Ishikawa (cell line): ENCODE measurements around the gene LLCFC1.

Experiments used
- CEBPB ChIP-seq: IDR thresholded peaks from 2 replicates; pipeline ENCODE4 v1.6.1; 2012
- CREB1 ChIP-seq: IDR thresholded peaks from 2 replicates; pipeline ENCODE4 v1.6.1; 2012; ENCODE audit warnings: low read depth
- EGR1 ChIP-seq: IDR thresholded peaks from 2 replicates; pipeline ENCODE4 v1.6.1; 2012
- EP300 ChIP-seq: IDR thresholded peaks from 2 replicates; pipeline ENCODE4 v1.6.1; 2012; ENCODE audit warnings: borderline replicate concordance
- FOXM1 ChIP-seq: IDR thresholded peaks from 2 replicates; pipeline ENCODE4 v1.6.1; 2012; ENCODE audit warnings: low read depth, borderline replicate concordance
- MAX ChIP-seq: IDR thresholded peaks from 2 replicates; pipeline ENCODE4 v1.6.1; 2012
- NFIC ChIP-seq: IDR thresholded peaks from 2 replicates; pipeline ENCODE4 v1.6.1; 2012
- RAD21 ChIP-seq: IDR thresholded peaks from 2 replicates; pipeline ENCODE4 v1.6.1; 2012; ENCODE audit warnings: low read depth
- REST ChIP-seq: IDR thresholded peaks from 2 replicates; pipeline ENCODE4 v1.6.1; 2012; ENCODE audit warnings: low read depth, mild to moderate bottlenecking
- TAF1 ChIP-seq: IDR thresholded peaks from 2 replicates; pipeline ENCODE4 v1.6.1; 2012; ENCODE audit warnings: low read depth, mild to moderate bottlenecking
- TCF12 ChIP-seq: IDR thresholded peaks from 2 replicates; pipeline ENCODE4 v1.6.1; 2012; ENCODE audit warnings: low read depth
- TEAD4 ChIP-seq: IDR thresholded peaks from 2 replicates; pipeline ENCODE4 v1.6.1; 2012
- YY1 ChIP-seq: IDR thresholded peaks from 2 replicates; pipeline ENCODE4 v1.6.1; 2012; ENCODE audit warnings: low read depth
- ZBTB7A ChIP-seq: IDR thresholded peaks from 2 replicates; pipeline ENCODE4 v1.6.1; 2012; ENCODE audit warnings: low read depth
- TF ChIP-seq, protein P1 (sequence below): IDR thresholded peaks from 2 replicates; pipeline ENCODE4 v1.6.1; 2012

Gene LLCFC1

GRCh38 chr7:142904128-142904527 lies 35.2 kb upstream of the LLCFC1 start:
- TF ChIP-seq TAF1, result no peak
- no peak for TF ChIP-seq CEBPB
- no peak for TF ChIP-seq TEAD4
- TF ChIP-seq, protein P1, sequence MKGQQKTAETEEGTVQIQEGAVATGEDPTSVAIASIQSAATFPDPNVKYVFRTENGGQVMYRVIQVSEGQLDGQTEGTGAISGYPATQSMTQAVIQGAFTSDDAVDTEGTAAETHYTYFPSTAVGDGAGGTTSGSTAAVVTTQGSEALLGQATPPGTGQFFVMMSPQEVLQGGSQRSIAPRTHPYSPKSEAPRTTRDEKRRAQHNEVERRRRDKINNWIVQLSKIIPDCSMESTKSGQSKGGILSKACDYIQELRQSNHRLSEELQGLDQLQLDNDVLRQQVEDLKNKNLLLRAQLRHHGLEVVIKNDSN, result no peak
- TF ChIP-seq CREB1, result no peak
- TF ChIP-seq MAX, result no peak
- no peak for TF ChIP-seq TCF12
- TF ChIP-seq EGR1, result no peak
- no peak for TF ChIP-seq NFIC
- no peak for TF ChIP-seq RAD21
- TF ChIP-seq FOXM1, result no peak
- no peak for TF ChIP-seq REST
- no peak for TF ChIP-seq ZBTB7A
- TF ChIP-seq YY1, result no peak
- TF ChIP-seq EP300, result no peak

DNA sequence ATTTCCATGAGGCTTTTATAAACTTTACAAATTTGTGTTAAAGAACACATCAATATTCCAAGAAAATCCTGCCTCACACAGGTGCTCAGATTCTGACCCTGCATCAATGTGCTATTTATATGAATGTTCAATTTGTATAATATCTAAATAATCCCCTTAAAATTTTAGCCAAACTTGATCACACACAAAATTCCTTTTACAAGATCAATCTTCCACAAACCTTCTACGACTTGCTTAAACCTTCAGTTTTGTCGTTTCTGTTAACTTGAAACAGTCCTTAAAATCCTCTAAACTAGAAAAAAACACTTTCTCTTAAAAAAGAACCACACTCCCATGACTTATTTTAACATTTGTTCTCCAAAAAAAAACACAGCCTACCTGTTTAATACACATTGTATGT lies 33.5 kb upstream of the LLCFC1 start:
- TF ChIP-seq CEBPB (no peak), TEAD4 (no peak), TAF1 (no peak), NFIC (no peak), FOXM1 (no peak), EGR1 (no peak), CREB1 (no peak), REST (no peak)

GRCh38 chr7:142906643-142907042 lies 32.6 kb upstream of the LLCFC1 start:
- TF ChIP-seq YY1, result no peak
- no peak for TF ChIP-seq CREB1
- TF ChIP-seq CEBPB, result no peak
- TF ChIP-seq TAF1, result no peak
- no peak for TF ChIP-seq TCF12
- TF ChIP-seq, protein P1, result no peak
- TF ChIP-seq MAX, result no peak
- no peak for TF ChIP-seq TEAD4
- no peak for TF ChIP-seq RAD21

DNA sequence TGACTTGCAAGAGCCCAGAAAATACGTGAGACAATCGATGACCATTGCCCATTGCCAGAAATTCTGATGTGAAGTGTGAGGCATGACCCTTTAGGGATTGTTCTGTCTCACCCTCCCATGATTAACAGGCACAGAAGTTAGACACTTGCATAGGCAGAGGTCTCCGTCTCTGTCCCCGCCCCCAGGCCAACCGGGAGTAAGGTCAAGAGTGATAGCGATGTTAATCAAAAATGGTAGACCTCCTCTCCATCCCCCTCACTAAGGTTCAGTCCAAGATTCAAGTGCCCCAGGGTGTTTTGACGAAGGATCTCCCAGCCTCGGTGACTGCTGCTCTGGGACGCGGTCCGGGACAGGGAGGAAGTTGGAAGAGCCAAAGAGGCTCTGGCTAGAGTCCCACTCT lies 31.0 kb upstream of the LLCFC1 start:
- TF ChIP-seq MAX (no peak), REST (no peak), NFIC (no peak), TCF12 (no peak), FOXM1 (no peak), CEBPB (no peak), EP300 (no peak), RAD21 (no peak)
- TF ChIP-seq, protein P1, result no peak
